Measurements from ENCODE around the gene LGALS8. TPM values are rescaled to one million over a fixed set of nuclear protein-coding genes. Genes with fewer than 3 reads are reported as not detected.

LGALS8 gene
- total and polyA plus RNA-seq, 2 of the 4 experiments (the other 2 are of a cell fraction) = 41.3 to 57.7 TPM

- Histone ChIP-seq H2BK15ac (ENCODE audit: low read depth, low read length) (no peak overlapping the region), H3K4ac (ENCODE audit: low read depth, low read length) (no peak overlapping the region), H2BK5ac (ENCODE audit: low read depth, low read length, poor library complexity, severe bottlenecking) (no peak overlapping the region), H3K79me1 (ENCODE audit: low read depth in 1 of 2, low read length in 2 of 2) (no peaks in the 10 kb centered on the region), H3K4me1 (ENCODE audit: control insufficient read depth, insufficient read depth, low read length) (no peaks in the 10 kb centered on the region; the same call in 1 of the 2 replicates), H2AFZ (replicated peaks; ENCODE audit: low read length, poor library complexity) (no peak overlapping the region), H4K8ac (ENCODE audit: low read depth in 2 of 2, low read length in 2 of 2) (no peak overlapping the region), H3K23ac (ENCODE audit: low read depth, low read length) (no peak overlapping the region), H2BK120ac (ENCODE audit: low read depth, low read length) (no peak overlapping the region), H3K9me1 (ENCODE audit: insufficient read depth, low read length) (no peaks in the 10 kb centered on the region), H3K14ac (replicated peaks; ENCODE audit: low read depth, low read length) (no peak overlapping the region), H4K20me1 (ENCODE audit: insufficient read depth, low read length) (no peaks in the 10 kb centered on the region), H2BK20ac (ENCODE audit: low read depth, low read length) (no peak overlapping the region), H3K18ac (ENCODE audit: low read depth, low read length) (no peak overlapping the region), H3K27ac (ENCODE audit: insufficient read depth, low read length) (no peak overlapping the region), H3K9ac (ENCODE audit: low read depth, low read length) (no peak overlapping the region), H3K4me3 (ENCODE audit: insufficient read depth, low read depth, low read length) (no peak overlapping the region), H2AK9ac (replicated peaks; ENCODE audit: low read depth, low read length, poor library complexity) (no peak overlapping the region), H4K5ac (ENCODE audit: low read depth, low read length) (no peak overlapping the region), H3K4me2 (ENCODE audit: low read depth, low read length) (no peak overlapping the region), H3K9me3 (ENCODE audit: control insufficient read depth, insufficient read depth, low read length) (no peaks in the 10 kb centered on the region), H4K91ac (ENCODE audit: insufficient read depth, low read depth, low read length) (no peak overlapping the region), H3K56ac (ENCODE audit: extremely low read depth, insufficient read depth, low read length) (no peak overlapping the region), H3K36me3 (ENCODE audit: control insufficient read depth, insufficient read depth, low read length) (no peaks in the 10 kb centered on the region), H2AK5ac (ENCODE audit: low read depth, low read length) (no peak overlapping the region), H3K27me3 (ENCODE audit: control insufficient read depth, insufficient read depth, low read length) (peaks cover 4% of the 10 kb centered on the region)
- dilution Hi-C loops (cut with HindIII; ENCODE audit: low sequenced_read_pairs, unreplicated experiment) = no loop called here
- BruUV-seq (replicated peaks) = no TSS peak
- intact Hi-C loops (cut with micrococcal nuclease) = loop anchor here (1.0 kb wide), 1 partner anchor 381 kb away; no protein-coding TSS in a partner anchor
- TF ChIP-seq CTCF (conservative IDR thresholded peaks at IDR 0.05; ENCODE audit: low read depth, low read length) (peak; percentile 62), SMC3 (IDR thresholded peaks at IDR 0.05; ENCODE audit: low read depth, low read length) (peak; percentile 65), USF2 (IDR thresholded peaks at IDR 0.05; ENCODE audit: low read depth, low read length) (no peak), CHD1 (IDR thresholded peaks at IDR 0.05; ENCODE audit: low read depth, low read length) (no peak), RAD21 (IDR thresholded peaks at IDR 0.05; ENCODE audit: low read length) (peak; percentile 55)
- in situ Hi-C loops (cut with MboI; ENCODE audit: low sequenced_read_pairs) = no loop called here
- WGBS, 2 experiments (ENCODE audit: extremely low coverage in 2 of 2, insufficient read length in 1 of 2) = 8% methylated on average over 4 of the region's 11 CpGs; no CpG with 5 or more reads in 1 of the 2 experiments
- peak; percentile 88 for ATAC-seq (ENCODE audit: low read depth)
- ChIA-PET CTCF (interaction anchor here (0.6 kb wide), 1 partner anchor 73 kb away, joined by 4 read pairs; no protein-coding TSS in a partner anchor), POLR2A (ENCODE audit: unreplicated experiment) (no interaction called here)
- peak; percentile 55 for DNase-seq
Measured at GRCh38 chr1:236489710-236490377, 33.9 kb upstream of the LGALS8 start.

All from IMR-90 (cell line).